ENCODE results near the gene PAGE2.
"Not testable (repeated sequence)": the region's sequence is repeated elsewhere in the genome, so short reads cannot be mapped to it uniquely, and the experiment has no call there.

The PAGE2 gene

DNA sequence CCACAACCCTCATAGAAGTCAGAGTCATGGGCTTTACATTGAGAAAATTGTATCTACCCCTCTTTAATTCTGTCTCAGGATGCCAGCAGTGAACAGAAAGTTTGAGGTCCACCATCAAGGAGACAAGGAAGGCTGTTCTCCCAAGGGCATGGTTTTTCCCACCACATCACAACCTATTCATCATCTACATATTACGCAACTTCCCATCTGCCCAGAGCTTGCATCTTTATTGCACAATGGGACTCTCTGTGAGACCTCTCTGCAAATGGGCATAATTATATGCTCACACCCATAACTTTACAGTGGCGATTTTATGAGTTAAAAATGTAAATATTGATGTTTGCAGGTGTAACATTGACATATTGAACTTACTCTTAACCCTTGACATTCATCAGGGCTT lies 38.9 kb downstream of the PAGE2 start:
- no peak for DNase-seq

- DNase-seq: no peak
Observed at GRCh38 chrX:55129361-55129760, 40.5 kb downstream of the PAGE2 start.

DNA sequence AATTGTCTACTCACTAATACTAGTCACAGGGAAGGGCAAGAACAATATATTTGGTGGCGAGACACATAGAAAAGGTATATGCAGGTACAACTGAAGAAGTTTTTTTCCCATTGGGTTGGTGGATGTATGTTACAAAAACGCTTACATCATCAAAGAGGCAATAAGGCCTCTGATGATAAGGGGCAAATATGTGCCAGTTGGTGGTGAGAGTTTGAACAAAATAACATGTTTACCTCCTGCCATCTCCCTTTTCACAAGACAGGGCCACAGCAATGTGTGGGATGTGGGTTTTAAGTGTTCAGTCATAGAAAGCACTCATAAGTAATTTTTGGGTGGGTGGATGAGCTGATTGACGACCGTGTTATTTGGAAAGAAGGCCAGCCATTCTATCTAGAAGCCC lies 41.7 kb downstream of the PAGE2 start:
- DNase-seq: no peak

DNA sequence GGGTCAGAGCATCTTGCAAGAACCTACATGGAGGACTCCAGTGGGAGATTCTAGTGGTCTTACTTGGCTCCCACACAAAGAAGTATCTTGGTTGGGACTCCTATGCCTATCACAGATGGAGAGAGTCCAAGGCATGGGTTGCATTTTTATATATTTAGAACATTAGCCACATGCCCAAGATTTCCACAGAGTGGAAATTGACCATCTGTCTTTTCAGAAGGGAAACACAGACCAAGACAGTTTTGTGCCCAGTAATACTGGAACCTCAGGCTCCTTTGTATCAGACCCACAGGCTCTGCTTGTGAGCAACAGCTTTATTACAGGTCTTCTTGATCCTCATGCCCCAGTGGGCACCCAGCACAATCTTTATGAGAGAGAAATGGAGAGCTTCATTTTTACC lies 43.6 kb downstream of the PAGE2 start:
- DNase-seq: no peak

DNA sequence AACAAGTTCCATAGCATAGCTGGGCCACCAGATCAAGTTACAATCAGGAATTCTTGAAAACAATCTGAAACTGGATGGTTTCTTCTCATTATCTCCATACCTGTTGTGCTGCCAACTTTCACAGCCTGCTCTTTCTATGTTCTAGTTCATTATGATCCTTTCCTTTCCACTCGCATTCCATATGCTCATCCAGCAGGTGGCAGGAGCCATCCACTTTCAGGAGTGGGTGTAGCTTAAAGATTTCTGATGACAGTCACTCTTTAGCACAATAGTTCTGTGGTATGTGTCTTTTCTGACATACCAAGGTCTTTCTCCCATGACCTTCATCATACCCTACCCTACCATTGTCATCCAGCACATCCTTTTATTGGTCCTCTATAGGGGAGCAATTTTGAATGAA lies 46.4 kb downstream of the PAGE2 start:
- DNase-seq: no peak

DNA sequence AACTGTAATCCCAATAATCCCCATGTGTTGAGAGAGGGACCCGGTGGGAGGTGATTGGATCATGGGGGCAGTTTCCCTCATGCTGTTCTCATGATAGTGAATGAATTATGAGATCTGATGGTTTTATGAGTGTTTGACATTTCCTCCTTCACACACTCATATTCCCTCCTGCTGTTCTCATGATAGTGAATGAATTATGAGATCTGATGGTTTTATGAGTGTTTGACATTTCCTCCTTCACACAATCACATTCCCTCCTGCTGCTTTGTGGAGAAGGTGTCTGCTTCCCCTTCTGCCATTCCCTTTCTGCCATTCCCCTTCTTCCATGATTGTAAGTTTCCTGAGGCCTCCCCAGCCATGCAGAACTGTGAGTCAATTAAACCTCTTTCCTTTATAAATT lies 52.0 kb downstream of the PAGE2 start:
- DNase-seq: not testable (repeated sequence)

All from activated CD8-positive, alpha-beta memory T cell treated with anti-CD3 and anti-CD28 coated beads, Interleukin-2, amount 50 U/mL, for 48 hours (primary cell).